ENCODE results near the gene HPSE. TPM values are rescaled to one million over a fixed set of nuclear protein-coding genes. Genes with fewer than 3 reads are reported as not detected.
A peak's percentile ranks its signal among the peaks of the same experiment; 100 is the strongest.

Gene HPSE
- polyA plus RNA-seq, 1 of the 3 experiments (the other 2 are of a cell fraction), result 1.7 TPM

DNA sequence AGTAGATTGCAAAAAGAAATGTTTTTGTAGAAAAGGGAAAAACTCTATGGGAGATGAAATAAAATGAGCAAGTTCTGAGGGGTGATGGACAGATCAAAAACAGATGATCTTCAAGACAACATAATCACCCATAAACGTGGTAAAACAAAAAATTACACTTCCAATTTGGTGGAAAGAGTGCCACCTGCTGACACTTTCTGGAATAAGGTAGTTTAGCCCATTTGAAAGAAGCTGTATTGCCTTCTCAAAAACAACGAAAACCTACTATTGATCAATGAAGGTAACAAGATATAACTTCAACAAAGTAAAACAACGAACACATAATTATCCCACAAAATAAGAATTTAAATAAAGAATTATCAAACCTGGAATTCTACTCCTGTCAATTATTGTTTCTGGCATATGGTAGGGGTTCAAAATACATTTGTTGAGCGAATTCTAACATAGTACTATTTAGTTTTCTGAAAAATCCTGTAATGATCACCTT, 52.6 kb downstream of the HPSE start:
- no peaks in the 10 kb centered on the region for H3K9me3 ChIP-seq
- H3F3A ChIP-seq (replicated peaks; ENCODE audit: insufficient read depth), result no peaks in the 10 kb centered on the region
- no peak overlapping the region for H3K27ac ChIP-seq (ENCODE audit: low read depth in 2 of 2, low read length in 1 of 2)
- no peak overlapping the region; a peak in 1 of 4 replicates for H3K4me3 ChIP-seq (ENCODE audit: low read depth in 2 of 2, low read length in 1 of 2)
- TF ChIP-seq, protein P1, sequence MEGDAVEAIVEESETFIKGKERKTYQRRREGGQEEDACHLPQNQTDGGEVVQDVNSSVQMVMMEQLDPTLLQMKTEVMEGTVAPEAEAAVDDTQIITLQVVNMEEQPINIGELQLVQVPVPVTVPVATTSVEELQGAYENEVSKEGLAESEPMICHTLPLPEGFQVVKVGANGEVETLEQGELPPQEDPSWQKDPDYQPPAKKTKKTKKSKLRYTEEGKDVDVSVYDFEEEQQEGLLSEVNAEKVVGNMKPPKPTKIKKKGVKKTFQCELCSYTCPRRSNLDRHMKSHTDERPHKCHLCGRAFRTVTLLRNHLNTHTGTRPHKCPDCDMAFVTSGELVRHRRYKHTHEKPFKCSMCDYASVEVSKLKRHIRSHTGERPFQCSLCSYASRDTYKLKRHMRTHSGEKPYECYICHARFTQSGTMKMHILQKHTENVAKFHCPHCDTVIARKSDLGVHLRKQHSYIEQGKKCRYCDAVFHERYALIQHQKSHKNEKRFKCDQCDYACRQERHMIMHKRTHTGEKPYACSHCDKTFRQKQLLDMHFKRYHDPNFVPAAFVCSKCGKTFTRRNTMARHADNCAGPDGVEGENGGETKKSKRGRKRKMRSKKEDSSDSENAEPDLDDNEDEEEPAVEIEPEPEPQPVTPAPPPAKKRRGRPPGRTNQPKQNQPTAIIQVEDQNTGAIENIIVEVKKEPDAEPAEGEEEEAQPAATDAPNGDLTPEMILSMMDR (IDR thresholded peaks at IDR 0.05), result peak; percentile 82
- TF ChIP-seq TCF12 (IDR thresholded peaks at IDR 0.05) (peak; percentile 39; the same call in 1 of the 2 replicates), RAD21 (IDR thresholded peaks at IDR 0.05; ENCODE audit: low read length) (peak; percentile 73), NRF1 (IDR thresholded peaks at IDR 0.05; ENCODE audit: low read depth, low read length) (no peak), RFX5 (IDR thresholded peaks at IDR 0.05; ENCODE audit: low read length) (no peak), RXRA (IDR thresholded peaks at IDR 0.05; ENCODE audit: borderline replicate concordance, low read depth) (no peak), SMC3 (IDR thresholded peaks at IDR 0.05; ENCODE audit: low read depth, low read length) (peak; percentile 51)
- no peaks in the 10 kb centered on the region for H3K9me2 ChIP-seq
- H2AFZ ChIP-seq (ENCODE audit: low read depth), result no peak overlapping the region
- peaks cover 0 to 7% of the 10 kb centered on the region in 2 experiments; a peak in 2 of 4 replicates for H3K4me1 ChIP-seq (ENCODE audit: control insufficient read depth in 1 of 2, insufficient read depth in 2 of 2, low read depth in 1 of 2, low read length in 1 of 2)
- DNase-seq, result peak; percentile 44
- WGBS (ENCODE audit: low lambda C conversion rate), result 34% methylated on average over 4 of the region's 4 CpGs
- H3K27me3 ChIP-seq (ENCODE audit: insufficient read depth), result no peaks in the 10 kb centered on the region
- H3K4me2 ChIP-seq, result no peak overlapping the region
- no peaks in the 10 kb centered on the region for H4K20me1 ChIP-seq (ENCODE audit: insufficient read depth)
- no peak overlapping the region for H3K9ac ChIP-seq
- H3K79me2 ChIP-seq (ENCODE audit: insufficient read depth), result peaks cover 18% of the 10 kb centered on the region; the same call in 1 of the 2 replicates
- peaks cover 0 to 7% of the 10 kb centered on the region in 2 experiments for H3K36me3 ChIP-seq (replicated peaks in 1 of 2; ENCODE audit: control insufficient read depth in 1 of 2, insufficient read depth in 2 of 2, low read length in 1 of 2)
- POLR2A ChIA-PET, result interaction anchor here (1.0 kb wide), 1 partner anchor 103 kb away, joined by 3 read pairs; no protein-coding TSS in a partner anchor
- CTCF ChIA-PET, result interaction anchor here (0.6 to 3.3 kb wide), 27 partner anchors 8 to 986 kb away, joined by 3 to 28 read pairs (median 4); partner anchors contain the start of gene COPS4

DNA sequence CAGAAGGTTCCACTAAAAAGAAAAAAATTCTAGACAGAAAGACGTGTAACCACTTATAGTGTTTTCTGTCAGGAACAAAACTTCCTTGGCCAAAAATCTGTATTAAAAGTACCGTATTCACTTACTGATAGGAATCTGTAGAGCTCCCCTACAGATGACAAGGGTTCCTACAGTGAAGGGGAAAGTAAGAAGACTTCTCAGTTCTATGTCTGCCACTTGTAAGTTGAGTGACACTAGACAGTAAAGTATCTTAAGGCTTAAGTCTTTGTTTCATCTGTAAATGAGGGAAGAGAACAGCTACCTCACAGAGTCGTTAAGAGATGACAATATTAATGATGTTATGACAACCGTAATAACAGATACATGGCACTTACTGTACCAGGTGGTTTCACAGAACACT, 53.3 kb downstream of the HPSE start:
- Histone ChIP-seq H3K9me3 (no peaks in the 10 kb centered on the region), H3K9ac (no peak overlapping the region), H3K27ac (ENCODE audit: low read depth in 2 of 2, low read length in 1 of 2) (no peak overlapping the region), H3K36me3 (replicated peaks in 1 of 2; ENCODE audit: control insufficient read depth in 1 of 2, insufficient read depth in 2 of 2, low read length in 1 of 2) (peaks cover 0 to 7% of the 10 kb centered on the region in 2 experiments), H3F3A (replicated peaks; ENCODE audit: insufficient read depth) (no peaks in the 10 kb centered on the region), H3K27me3 (ENCODE audit: insufficient read depth) (no peaks in the 10 kb centered on the region), H3K9me2 (no peaks in the 10 kb centered on the region), H3K4me2 (no peak overlapping the region), H3K4me3 (ENCODE audit: low read depth in 2 of 2, low read length in 1 of 2) (no peak overlapping the region), H3K4me1 (ENCODE audit: control insufficient read depth in 1 of 2, insufficient read depth in 2 of 2, low read depth in 1 of 2, low read length in 1 of 2) (peaks cover 0 to 7% of the 10 kb centered on the region in 2 experiments; a peak in 2 of 4 replicates), H4K20me1 (ENCODE audit: insufficient read depth) (no peaks in the 10 kb centered on the region), H2AFZ (ENCODE audit: low read depth) (no peak overlapping the region), H3K79me2 (ENCODE audit: insufficient read depth) (peaks cover 18% of the 10 kb centered on the region; the same call in 1 of the 2 replicates)
- CTCF ChIA-PET, result interaction anchor here (0.6 to 3.3 kb wide), 11 partner anchors 10 to 428 kb away, joined by 3 to 28 read pairs (median 5); no protein-coding TSS in a partner anchor
- POLR2A ChIA-PET, result no interaction called here
- 79% methylated on average over 4 of the region's 4 CpGs for WGBS (ENCODE audit: low lambda C conversion rate)
- DNase-seq, result no peak
- TF ChIP-seq, protein P2, sequence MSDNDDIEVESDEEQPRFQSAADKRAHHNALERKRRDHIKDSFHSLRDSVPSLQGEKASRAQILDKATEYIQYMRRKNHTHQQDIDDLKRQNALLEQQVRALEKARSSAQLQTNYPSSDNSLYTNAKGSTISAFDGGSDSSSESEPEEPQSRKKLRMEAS (IDR thresholded peaks at IDR 0.05; ENCODE audit: low read depth), result no peak
- TF ChIP-seq, protein P3, sequence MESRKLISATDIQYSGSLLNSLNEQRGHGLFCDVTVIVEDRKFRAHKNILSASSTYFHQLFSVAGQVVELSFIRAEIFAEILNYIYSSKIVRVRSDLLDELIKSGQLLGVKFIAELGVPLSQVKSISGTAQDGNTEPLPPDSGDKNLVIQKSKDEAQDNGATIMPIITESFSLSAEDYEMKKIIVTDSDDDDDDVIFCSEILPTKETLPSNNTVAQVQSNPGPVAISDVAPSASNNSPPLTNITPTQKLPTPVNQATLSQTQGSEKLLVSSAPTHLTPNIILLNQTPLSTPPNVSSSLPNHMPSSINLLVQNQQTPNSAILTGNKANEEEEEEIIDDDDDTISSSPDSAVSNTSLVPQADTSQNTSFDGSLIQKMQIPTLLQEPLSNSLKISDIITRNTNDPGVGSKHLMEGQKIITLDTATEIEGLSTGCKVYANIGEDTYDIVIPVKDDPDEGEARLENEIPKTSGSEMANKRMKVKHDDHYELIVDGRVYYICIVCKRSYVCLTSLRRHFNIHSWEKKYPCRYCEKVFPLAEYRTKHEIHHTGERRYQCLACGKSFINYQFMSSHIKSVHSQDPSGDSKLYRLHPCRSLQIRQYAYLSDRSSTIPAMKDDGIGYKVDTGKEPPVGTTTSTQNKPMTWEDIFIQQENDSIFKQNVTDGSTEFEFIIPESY (IDR thresholded peaks at IDR 0.05; ENCODE audit: borderline replicate concordance, low read depth), result no peak
- no peak for TF ChIP-seq SMC3 (IDR thresholded peaks at IDR 0.05; ENCODE audit: low read depth, low read length)
- TF ChIP-seq SIN3A (IDR thresholded peaks at IDR 0.05; ENCODE audit: borderline replicate concordance, low read depth, low read length), result no peak
- TF ChIP-seq FOXJ3 (CRISPR knock-in tag; IDR thresholded peaks at IDR 0.05), result no peak
- no peak for TF ChIP-seq GATA2 (CRISPR knock-in tag; IDR thresholded peaks at IDR 0.05)
- no peak for TF ChIP-seq CHD2 (IDR thresholded peaks at IDR 0.05; ENCODE audit: low read length, partially characterized antibody)
- TF ChIP-seq, protein P1 (IDR thresholded peaks at IDR 0.05), result no peak
- TF ChIP-seq, protein P4, sequence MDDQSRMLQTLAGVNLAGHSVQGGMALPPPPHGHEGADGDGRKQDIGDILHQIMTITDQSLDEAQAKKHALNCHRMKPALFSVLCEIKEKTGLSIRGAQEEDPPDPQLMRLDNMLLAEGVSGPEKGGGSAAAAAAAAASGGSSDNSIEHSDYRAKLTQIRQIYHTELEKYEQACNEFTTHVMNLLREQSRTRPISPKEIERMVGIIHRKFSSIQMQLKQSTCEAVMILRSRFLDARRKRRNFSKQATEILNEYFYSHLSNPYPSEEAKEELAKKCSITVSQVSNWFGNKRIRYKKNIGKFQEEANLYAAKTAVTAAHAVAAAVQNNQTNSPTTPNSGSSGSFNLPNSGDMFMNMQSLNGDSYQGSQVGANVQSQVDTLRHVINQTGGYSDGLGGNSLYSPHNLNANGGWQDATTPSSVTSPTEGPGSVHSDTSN (IDR thresholded peaks at IDR 0.05), result no peak
- TF ChIP-seq TAF1 (IDR thresholded peaks at IDR 0.05; ENCODE audit: borderline replicate concordance, low read depth, low read length), result no peak
- TF ChIP-seq EZH2phosphoT487 (IDR thresholded peaks at IDR 0.05; ENCODE audit: borderline replicate concordance, low read depth), result no peak
- TF ChIP-seq ELF1 (IDR thresholded peaks at IDR 0.05), result no peak
- no peak for TF ChIP-seq YY1 (IDR thresholded peaks at IDR 0.05; ENCODE audit: low read depth)
- no peak for TF ChIP-seq MXI1 (IDR thresholded peaks at IDR 0.05; ENCODE audit: low read depth, low read length)
- no peak for TF ChIP-seq JUND (IDR thresholded peaks at IDR 0.05)
